Skeletal muscle satellite cell (primary cell): ENCODE data around the gene RACGAP1.
A peak's percentile ranks its signal among the peaks of the same experiment; 100 is the strongest.

Experiments used
- H3K27me3 ChIP-seq: 2 replicates; pipeline ENCODE4 v1.7.0; 2013; ENCODE audit warnings: low read length; ENCODE audit not compliant: control insufficient read depth, insufficient read depth
- H3K36me3 ChIP-seq: 2 replicates; pipeline ENCODE4 v1.7.0; 2013; ENCODE audit warnings: mild to moderate bottlenecking, control low read depth, low read length; ENCODE audit not compliant: insufficient read depth
- H3K4me1 ChIP-seq: 2 replicates; pipeline ENCODE4 v1.7.0; 2013; ENCODE audit warnings: low read length; ENCODE audit not compliant: control insufficient read depth, insufficient read depth
- H3K4me2 ChIP-seq: 2 replicates; pipeline ENCODE4 v1.7.0; 2013; ENCODE audit warnings: mild to moderate bottlenecking, low read length
- H3K4me3 ChIP-seq: 2 replicates; pipeline ENCODE4 v1.7.0; 2013; ENCODE audit warnings: low read length
- H3K9ac ChIP-seq: 2 replicates; pipeline ENCODE4 v1.7.0; 2013; ENCODE audit warnings: mild to moderate bottlenecking, low read depth, low read length, moderate library complexity
- H3K9me3 ChIP-seq: replicated peaks from 2 replicates; pipeline ENCODE4 v1.7.0; 2013; ENCODE audit warnings: mild to moderate bottlenecking, control low read depth, low read length

RACGAP1 gene

GRCh38 chr12:50052964-50053363, 27.7 kb upstream of the RACGAP1 start:
- H3K27me3 ChIP-seq, result peaks cover 56% of the 10 kb centered on the region
- no peak overlapping the region for H3K4me2 ChIP-seq
- no peaks in the 10 kb centered on the region for H3K36me3 ChIP-seq
- no peaks in the 10 kb centered on the region for H3K9me3 ChIP-seq
- H3K9ac ChIP-seq, result no peak overlapping the region
- no peak overlapping the region for H3K4me3 ChIP-seq
- H3K4me1 ChIP-seq, result peaks cover 11% of the 10 kb centered on the region

GRCh38 chr12:50052544-50052943, 27.2 kb upstream of the RACGAP1 start:
- Histone ChIP-seq H3K4me3 (no peak overlapping the region), H3K36me3 (no peaks in the 10 kb centered on the region), H3K4me2 (no peak overlapping the region), H3K9ac (no peak overlapping the region), H3K9me3 (no peaks in the 10 kb centered on the region), H3K4me1 (peaks cover 11% of the 10 kb centered on the region), H3K27me3 (peaks cover 60% of the 10 kb centered on the region)

- Histone ChIP-seq H3K4me3 (no peak overlapping the region), H3K9ac (no peak overlapping the region), H3K36me3 (no peaks in the 10 kb centered on the region)
Observed at GRCh38 chr12:50051101-50051806, 26.0 kb upstream of the RACGAP1 start.

GRCh38 chr12:50050410-50051098, 25.3 kb upstream of the RACGAP1 start:
- H3K4me2 ChIP-seq, result peak overlapping the region; percentile 77

More at GRCh38 chr12:50051101-50051806, 26.0 kb upstream of the RACGAP1 start:
- H3K4me2 ChIP-seq, result no peak overlapping the region
- peaks cover 5% of the 10 kb centered on the region for H3K4me1 ChIP-seq
- no peaks in the 10 kb centered on the region for H3K9me3 ChIP-seq
- peaks cover 59% of the 10 kb centered on the region for H3K27me3 ChIP-seq

GRCh38 chr12:50050119-50050385, 24.8 kb upstream of the RACGAP1 start:
- H3K36me3 ChIP-seq, result no peaks in the 10 kb centered on the region
- peaks cover 5% of the 10 kb centered on the region for H3K4me1 ChIP-seq
- no peaks in the 10 kb centered on the region for H3K9me3 ChIP-seq
- H3K4me2 ChIP-seq, result peak overlapping the region; percentile 77
- peak overlapping the region; percentile 53 for H3K4me3 ChIP-seq
- no peak overlapping the region for H3K9ac ChIP-seq
- peaks cover 57% of the 10 kb centered on the region for H3K27me3 ChIP-seq

More at GRCh38 chr12:50050410-50051098, 25.3 kb upstream of the RACGAP1 start:
- H3K9me3 ChIP-seq, result no peaks in the 10 kb centered on the region
- no peaks in the 10 kb centered on the region for H3K36me3 ChIP-seq
- H3K9ac ChIP-seq, result peak overlapping the region; percentile 21
- H3K27me3 ChIP-seq, result peaks cover 57% of the 10 kb centered on the region
- H3K4me3 ChIP-seq, result peak overlapping the region; percentile 53
- H3K4me1 ChIP-seq, result peaks cover 5% of the 10 kb centered on the region

GRCh38 chr12:50049254-50050118, 24.2 kb upstream of the RACGAP1 start:
- H3K9ac ChIP-seq, result no peak overlapping the region
- H3K9me3 ChIP-seq, result no peaks in the 10 kb centered on the region
- no peak overlapping the region for H3K4me3 ChIP-seq
- H3K27me3 ChIP-seq, result peaks cover 57% of the 10 kb centered on the region
- H3K4me2 ChIP-seq, result no peak overlapping the region
- H3K4me1 ChIP-seq, result peaks cover 5% of the 10 kb centered on the region
- H3K36me3 ChIP-seq, result no peaks in the 10 kb centered on the region

GRCh38 chr12:50047693-50048250, 22.5 kb upstream of the RACGAP1 start:
- Histone ChIP-seq H3K27me3 (peaks cover 44% of the 10 kb centered on the region), H3K36me3 (no peaks in the 10 kb centered on the region), H3K9ac (no peak overlapping the region), H3K9me3 (no peaks in the 10 kb centered on the region), H3K4me1 (peaks cover 5% of the 10 kb centered on the region), H3K4me2 (no peak overlapping the region), H3K4me3 (no peak overlapping the region)

GRCh38 chr12:50043854-50044253, 18.6 kb upstream of the RACGAP1 start:
- H3K36me3 ChIP-seq, result no peaks in the 10 kb centered on the region

GRCh38 chr12:50043308-50043707, 18.0 kb upstream of the RACGAP1 start:
- H3K4me1 ChIP-seq, result no peaks in the 10 kb centered on the region
- no peaks in the 10 kb centered on the region for H3K9me3 ChIP-seq
- no peak overlapping the region for H3K4me3 ChIP-seq
- no peak overlapping the region for H3K9ac ChIP-seq
- H3K4me2 ChIP-seq, result no peak overlapping the region
- no peaks in the 10 kb centered on the region for H3K36me3 ChIP-seq
- peaks cover 20% of the 10 kb centered on the region for H3K27me3 ChIP-seq

More at GRCh38 chr12:50043854-50044253, 18.6 kb upstream of the RACGAP1 start:
- H3K4me3 ChIP-seq, result no peak overlapping the region
- peaks cover 20% of the 10 kb centered on the region for H3K27me3 ChIP-seq
- no peak overlapping the region for H3K4me2 ChIP-seq
- no peaks in the 10 kb centered on the region for H3K9me3 ChIP-seq
- no peaks in the 10 kb centered on the region for H3K4me1 ChIP-seq
- no peak overlapping the region for H3K9ac ChIP-seq

GRCh38 chr12:50042693-50043092, 17.4 kb upstream of the RACGAP1 start:
- peaks cover 17% of the 10 kb centered on the region for H3K27me3 ChIP-seq
- no peaks in the 10 kb centered on the region for H3K4me1 ChIP-seq
- no peaks in the 10 kb centered on the region for H3K9me3 ChIP-seq
- H3K9ac ChIP-seq, result no peak overlapping the region
- no peak overlapping the region for H3K4me3 ChIP-seq
- H3K36me3 ChIP-seq, result no peaks in the 10 kb centered on the region
- no peak overlapping the region for H3K4me2 ChIP-seq

GRCh38 chr12:50041962-50042361, 16.7 kb upstream of the RACGAP1 start:
- no peaks in the 10 kb centered on the region for H3K9me3 ChIP-seq
- no peaks in the 10 kb centered on the region for H3K4me1 ChIP-seq
- H3K4me2 ChIP-seq, result no peak overlapping the region
- peaks cover 10% of the 10 kb centered on the region for H3K27me3 ChIP-seq
- H3K9ac ChIP-seq, result no peak overlapping the region
- H3K4me3 ChIP-seq, result no peak overlapping the region
- H3K36me3 ChIP-seq, result no peaks in the 10 kb centered on the region
